SK-N-SH (cell line): ENCODE data around the gene U2AF1L4.

ENCODE experiments used
- CHD2 ChIP-seq: fragments of 150-350 bp; IDR thresholded peaks from 2 replicates; pipeline ENCODE4 v1.6.1; 2018; ENCODE audit warnings: low read length; ENCODE audit not compliant: partially characterized antibody
- CTCF ChIP-seq: fragments of 200-600 bp; sonication (generic); IDR thresholded peaks from 2 replicates; pipeline ENCODE4 v1.6.1; 2017; ENCODE audit warnings: antibody characterized with exemption, mild to moderate bottlenecking, moderate library complexity
- ELF1 ChIP-seq: IDR thresholded peaks from 2 replicates; pipeline ENCODE4 v1.4.0; 2012
- EP300 ChIP-seq, 2 experiments: IDR thresholded peaks; 2 replicates each; pipeline versions ENCODE4 v1.4.0 to v1.6.1; 2012; ENCODE audit warnings: borderline replicate concordance in 1 of 2, low read depth in 1 of 2, low read length in 1 of 2
- FOXJ3 ChIP-seq: sonication (generic); formaldehyde crosslinking; IDR thresholded peaks from 2 replicates; pipeline ENCODE4 v1.5.1; 2020; ENCODE audit warnings: mild to moderate bottlenecking, missing genetic modification reagents
- GABPA ChIP-seq: IDR thresholded peaks from 2 replicates; pipeline ENCODE4 v1.4.0; 2012; ENCODE audit warnings: low read depth, mild to moderate bottlenecking
- IRF3 ChIP-seq: fragments of 150-350 bp; IDR thresholded peaks from 2 replicates; pipeline ENCODE4 v1.6.1; 2016; ENCODE audit warnings: mild to moderate bottlenecking, low read depth, low read length
- NFIC ChIP-seq: IDR thresholded peaks from 2 replicates; pipeline ENCODE4 v1.4.0; 2012; ENCODE audit warnings: borderline replicate concordance
- POLR2AphosphoS5 ChIP-seq: IDR thresholded peaks from 2 replicates; pipeline ENCODE4 v1.6.1; 2012; ENCODE audit warnings: low read depth, low read length
- RAD21 ChIP-seq: IDR thresholded peaks from 2 replicates; pipeline ENCODE4 v1.6.1; 2012; ENCODE audit warnings: mild to moderate bottlenecking, low read length
- SIN3A ChIP-seq: IDR thresholded peaks from 2 replicates; pipeline ENCODE4 v1.6.1; 2012; ENCODE audit warnings: low read depth, mild to moderate bottlenecking, low read length, moderate library complexity, borderline replicate concordance
- TEAD4 ChIP-seq: IDR thresholded peaks from 2 replicates; pipeline ENCODE4 v1.4.0; 2012; ENCODE audit warnings: mild to moderate bottlenecking, borderline replicate concordance; ENCODE audit not compliant: insufficient read depth
- TF ChIP-seq, protein P1 (sequence below): IDR thresholded peaks from 2 replicates; pipeline ENCODE4; 2012

DNA sequence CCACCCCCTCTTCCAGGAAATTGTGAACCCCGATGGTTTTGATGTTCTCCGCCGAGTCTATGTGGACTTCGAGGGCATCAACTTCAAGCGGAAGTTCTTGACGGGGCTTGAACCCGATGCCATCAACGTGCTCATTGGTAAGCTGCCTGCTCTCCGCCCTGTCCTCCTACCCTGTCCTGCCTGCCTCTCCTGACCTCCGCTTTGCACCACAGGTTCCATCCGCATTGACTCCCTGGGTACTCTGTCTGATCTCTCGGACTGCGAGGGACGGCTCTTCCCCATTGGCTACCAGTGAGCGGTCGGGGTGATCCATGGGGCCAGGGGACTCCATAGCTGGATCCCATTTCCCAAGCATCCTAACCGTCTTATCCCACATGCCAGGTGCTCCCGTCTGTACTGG is 14.9 kb downstream of the U2AF1L4 start:
- TF ChIP-seq CTCF = no peak
- TF ChIP-seq, protein P1, sequence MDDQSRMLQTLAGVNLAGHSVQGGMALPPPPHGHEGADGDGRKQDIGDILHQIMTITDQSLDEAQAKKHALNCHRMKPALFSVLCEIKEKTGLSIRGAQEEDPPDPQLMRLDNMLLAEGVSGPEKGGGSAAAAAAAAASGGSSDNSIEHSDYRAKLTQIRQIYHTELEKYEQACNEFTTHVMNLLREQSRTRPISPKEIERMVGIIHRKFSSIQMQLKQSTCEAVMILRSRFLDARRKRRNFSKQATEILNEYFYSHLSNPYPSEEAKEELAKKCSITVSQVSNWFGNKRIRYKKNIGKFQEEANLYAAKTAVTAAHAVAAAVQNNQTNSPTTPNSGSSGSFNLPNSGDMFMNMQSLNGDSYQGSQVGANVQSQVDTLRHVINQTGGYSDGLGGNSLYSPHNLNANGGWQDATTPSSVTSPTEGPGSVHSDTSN = no peak
- no peak for TF ChIP-seq TEAD4
- no peak for TF ChIP-seq POLR2AphosphoS5
- no peak for TF ChIP-seq RAD21
- no peak for TF ChIP-seq GABPA
- no peak for TF ChIP-seq ELF1
- TF ChIP-seq CHD2 = no peak
- TF ChIP-seq FOXJ3 (CRISPR knock-in tag) = no peak
- no peak for TF ChIP-seq EP300 (IDR thresholded peaks at IDR 0.05; ENCODE audit: borderline replicate concordance in 1 of 2, low read depth in 1 of 2, low read length in 1 of 2)
- TF ChIP-seq IRF3 = no peak
- no peak for TF ChIP-seq SIN3A
- TF ChIP-seq NFIC = no peak
